ENCODE measurements around the gene CATSPERE.

DNA sequence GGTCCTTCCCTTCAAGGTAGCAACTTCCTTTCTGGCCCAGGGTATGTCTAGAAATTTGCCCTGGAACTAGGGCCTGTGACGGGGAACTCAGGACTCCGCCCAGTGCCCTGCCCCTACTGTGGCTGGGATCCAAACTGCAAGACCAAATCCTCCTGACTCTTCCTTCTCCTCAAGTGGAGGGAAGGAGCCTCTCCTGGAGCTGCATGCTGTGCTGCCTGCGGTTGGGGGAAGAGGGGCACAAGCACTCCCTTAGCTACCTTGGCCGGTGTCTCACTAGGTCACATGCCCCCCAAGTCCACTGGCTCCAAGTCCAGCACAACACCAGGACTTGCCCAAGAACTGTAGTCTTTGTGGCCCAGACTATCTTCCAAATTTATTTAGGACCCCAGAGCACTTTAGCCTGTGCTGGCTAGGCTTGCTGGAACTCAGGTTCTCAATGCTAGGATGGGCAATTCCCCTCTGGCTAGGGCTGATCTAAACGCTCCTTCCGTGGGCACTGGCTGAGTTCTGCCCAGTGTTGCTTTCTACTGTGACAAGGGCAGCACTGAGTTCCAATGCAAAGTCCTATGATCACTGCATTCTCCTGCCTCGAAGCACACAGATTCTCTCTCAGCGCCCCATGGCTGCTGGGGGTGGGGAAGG is 21.6 kb upstream of the CATSPERE start:
- TF ChIP-seq, protein P1, sequence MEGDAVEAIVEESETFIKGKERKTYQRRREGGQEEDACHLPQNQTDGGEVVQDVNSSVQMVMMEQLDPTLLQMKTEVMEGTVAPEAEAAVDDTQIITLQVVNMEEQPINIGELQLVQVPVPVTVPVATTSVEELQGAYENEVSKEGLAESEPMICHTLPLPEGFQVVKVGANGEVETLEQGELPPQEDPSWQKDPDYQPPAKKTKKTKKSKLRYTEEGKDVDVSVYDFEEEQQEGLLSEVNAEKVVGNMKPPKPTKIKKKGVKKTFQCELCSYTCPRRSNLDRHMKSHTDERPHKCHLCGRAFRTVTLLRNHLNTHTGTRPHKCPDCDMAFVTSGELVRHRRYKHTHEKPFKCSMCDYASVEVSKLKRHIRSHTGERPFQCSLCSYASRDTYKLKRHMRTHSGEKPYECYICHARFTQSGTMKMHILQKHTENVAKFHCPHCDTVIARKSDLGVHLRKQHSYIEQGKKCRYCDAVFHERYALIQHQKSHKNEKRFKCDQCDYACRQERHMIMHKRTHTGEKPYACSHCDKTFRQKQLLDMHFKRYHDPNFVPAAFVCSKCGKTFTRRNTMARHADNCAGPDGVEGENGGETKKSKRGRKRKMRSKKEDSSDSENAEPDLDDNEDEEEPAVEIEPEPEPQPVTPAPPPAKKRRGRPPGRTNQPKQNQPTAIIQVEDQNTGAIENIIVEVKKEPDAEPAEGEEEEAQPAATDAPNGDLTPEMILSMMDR (conservative IDR thresholded peaks at IDR 0.05), result no peak
- TF ChIP-seq EZH2 (IDR thresholded peaks at IDR 0.05; ENCODE audit: low read depth), result no peak
